MCF 10A (cell line): Measurements from ENCODE around the gene SMAD6. TPM values are rescaled to one million over a fixed set of nuclear protein-coding genes. Genes with fewer than 3 reads are reported as not detected.

Experiments used
- BruUV-seq: library from RNA; stranded (reverse); fragments of 400-500 nt; replicated peaks from 2 replicates; lab custom pipeline; 2021; lab: Mats Ljungman, UMichigan
- CTCF ChIA-PET: fragments of 300-600 bp; sonication (Branson Sonifier 250); formaldehyde crosslinking; extraction: SDS; loops from one replicate; lab custom pipeline; 2021; ENCODE audit warnings: antibody characterized with exemption, inconsistent platforms; lab: Yijun Ruan, JAX
- POLR2A ChIA-PET: fragments of 300-600, 350-650 bp; sonication (Branson Sonifier 250); formaldehyde crosslinking; extraction: SDS; loops from one replicate; lab custom pipeline; 2020; ENCODE audit warnings: antibody characterized with exemption, inconsistent platforms; lab: Yijun Ruan, JAX
- DNase-seq: peaks from one replicate; pipeline ENCODE4 v3.0.0-alpha.2; 2018; ENCODE audit not compliant: unreplicated experiment
- H3K27ac Mint-ChIP-seq: one replicate; pipeline ENCODE4 v1.8.0; 2022; ENCODE audit warnings: mild to moderate bottlenecking, low read depth, mixed read lengths; ENCODE audit not compliant: unreplicated experiment
- H3K27me3 Mint-ChIP-seq: one replicate; pipeline ENCODE4 v1.8.0; 2022; ENCODE audit warnings: mixed read lengths; ENCODE audit not compliant: insufficient read depth, unreplicated experiment
- H3K36me3 Mint-ChIP-seq: one replicate; pipeline ENCODE4 v1.8.0; 2022; ENCODE audit warnings: mild to moderate bottlenecking, moderate library complexity, mixed read lengths; ENCODE audit not compliant: insufficient read depth, unreplicated experiment
- H3K4me1 Mint-ChIP-seq: one replicate; pipeline ENCODE4 v1.8.0; 2022; ENCODE audit warnings: mixed read lengths; ENCODE audit not compliant: insufficient read depth, unreplicated experiment
- H3K4me3 Mint-ChIP-seq: one replicate; pipeline ENCODE4 v1.8.0; 2022; ENCODE audit warnings: mild to moderate bottlenecking, moderate library complexity, mixed read lengths; ENCODE audit not compliant: unreplicated experiment
- H3K9me3 Mint-ChIP-seq: one replicate; pipeline ENCODE4 v1.8.0; 2022; ENCODE audit warnings: mixed read lengths; ENCODE audit not compliant: unreplicated experiment
- CTCF ChIP-seq: fragments of 200-600 bp; IDR thresholded peaks from one replicate; pipeline ENCODE4 v1.8.0; 2022; ENCODE audit warnings: antibody characterized with exemption, mild to moderate bottlenecking; ENCODE audit not compliant: unreplicated experiment
- intact Hi-C: fragments of 100-400 bp; cut with micrococcal nuclease; formaldehyde crosslinking; loops from 2 replicates; pipeline ENCODE4 v1.14.1; 2022
- total RNA-seq: library from RNA; stranded (reverse); gene quantifications from 2 replicates; pipeline ENCODE4 v1.2.3, GENCODE V29; 2022

Gene SMAD6
- total RNA-seq, 1 experiment from 2014 or later, result not detected

- intact Hi-C loops, result no loop called here
- no peak overlapping the region for H3K27ac Mint-ChIP-seq
- H3K36me3 Mint-ChIP-seq, result no peaks in the 10 kb centered on the region
- no peak for TF ChIP-seq CTCF
- H3K9me3 Mint-ChIP-seq, result no peaks in the 10 kb centered on the region
- DNase-seq, result no peak
- H3K4me3 Mint-ChIP-seq, result no peak overlapping the region
- ChIA-PET CTCF (interaction anchor here (0.6 kb wide), 2 partner anchors 151 to 484 kb away, joined by 3 read pairs; no protein-coding TSS in a partner anchor), POLR2A (no interaction called here)
- H3K27me3 Mint-ChIP-seq, result no peaks in the 10 kb centered on the region
- BruUV-seq, result no TSS peak
- no peaks in the 10 kb centered on the region for H3K4me1 Mint-ChIP-seq
Observed at GRCh38 chr15:66715720-66716655, 14.0 kb downstream of the SMAD6 start.

- H3K9me3 Mint-ChIP-seq, result no peaks in the 10 kb centered on the region
- intact Hi-C loops, result no loop called here
- H3K27ac Mint-ChIP-seq, result no peak overlapping the region
- DNase-seq, result no peak
- no peak overlapping the region for H3K4me3 Mint-ChIP-seq
- POLR2A ChIA-PET, result no interaction called here
- H3K36me3 Mint-ChIP-seq, result no peaks in the 10 kb centered on the region
- H3K27me3 Mint-ChIP-seq, result no peaks in the 10 kb centered on the region
- TF ChIP-seq CTCF, result no peak
- BruUV-seq, result no TSS peak
- CTCF ChIA-PET, result no interaction called here
- H3K4me1 Mint-ChIP-seq, result peaks cover 3% of the 10 kb centered on the region
Observed at GRCh38 chr15:66716656-66717020, 14.6 kb downstream of the SMAD6 start.

DNA sequence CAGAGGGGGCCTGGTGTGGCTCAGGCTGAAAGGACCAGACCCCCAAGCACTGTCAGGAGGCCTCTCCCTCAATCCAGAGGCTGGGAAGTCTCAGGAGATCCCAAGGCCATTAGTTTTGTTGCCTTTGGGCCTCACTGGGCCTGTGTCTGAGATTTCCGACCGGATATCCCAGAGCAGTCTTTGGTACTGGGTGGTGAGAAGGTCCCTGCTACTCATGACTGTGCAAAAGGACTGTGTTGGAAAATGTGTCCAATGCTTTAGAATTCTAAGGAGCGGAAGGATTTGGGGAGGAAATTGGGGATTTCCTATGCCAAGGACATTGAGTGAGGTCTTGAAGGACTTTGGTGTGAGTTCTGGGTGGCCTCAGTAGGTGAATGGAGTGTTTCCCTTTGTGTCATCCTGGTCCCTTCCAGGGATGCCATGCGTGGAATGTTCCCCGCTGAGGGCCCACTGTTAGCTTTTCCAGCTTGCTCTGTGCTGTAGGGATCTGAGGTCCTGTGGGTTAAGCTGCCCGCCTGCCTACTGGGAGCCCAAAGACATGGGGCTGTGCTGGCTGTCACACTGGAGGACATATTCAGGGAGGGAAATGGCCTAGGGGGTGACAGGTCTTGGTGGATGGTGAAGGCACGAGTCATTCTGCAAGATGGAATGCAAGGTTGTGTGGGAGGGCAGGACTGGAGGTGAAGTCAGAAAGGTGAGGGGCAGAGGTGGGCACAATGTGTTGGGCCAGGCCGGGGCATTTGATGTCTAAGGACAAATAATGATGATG lies 16.4 kb downstream of the SMAD6 start:
- H3K27ac Mint-ChIP-seq, result no peak overlapping the region

More for the DNA sequence above, 16.4 kb downstream of the SMAD6 start:
- ChIA-PET CTCF (no interaction called here), POLR2A (interaction anchor here (0.6 kb wide), 1 partner anchor 202 kb away, joined by 3 read pairs; no protein-coding TSS in a partner anchor)
- DNase-seq, result no peak
- no peaks in the 10 kb centered on the region for H3K27me3 Mint-ChIP-seq
- peaks cover 6% of the 10 kb centered on the region for H3K4me1 Mint-ChIP-seq
- H3K9me3 Mint-ChIP-seq, result no peaks in the 10 kb centered on the region
- intact Hi-C loops, result no loop called here
- no peaks in the 10 kb centered on the region for H3K36me3 Mint-ChIP-seq
- no TSS peak for BruUV-seq
- no peak overlapping the region for H3K4me3 Mint-ChIP-seq
- no peak for TF ChIP-seq CTCF
